GM06990 (cell line): Measurements from ENCODE around the gene VSTM2L.

Experiments used
- DNase-seq: peaks from one replicate; pipeline ENCODE4 v3.0.0-alpha.2; 2011; ENCODE audit not compliant: insufficient read length; ENCODE audit errors: extremely low read depth
- H3K27me3 ChIP-seq: replicated peaks from 2 replicates; pipeline ENCODE4 v1.6.0; 2011; ENCODE audit warnings: low read length; ENCODE audit not compliant: control insufficient read depth, insufficient read depth
- H3K36me3 ChIP-seq: 2 replicates; pipeline ENCODE4 v1.5.1; 2011; ENCODE audit warnings: low read length; ENCODE audit not compliant: control insufficient read depth, insufficient read depth
- H3K4me3 ChIP-seq: replicated peaks from 2 replicates; pipeline ENCODE4 v1.5.1; 2011; ENCODE audit warnings: low read depth, mild to moderate bottlenecking, control low read depth, low read length
- TF ChIP-seq, protein P1 (sequence below): IDR thresholded peaks from 2 replicates; pipeline ENCODE4 v1.5.1; 2011; ENCODE audit warnings: low read length, control low read depth, mild to moderate bottlenecking, inconsistent platforms; ENCODE audit not compliant: insufficient read depth, poor library complexity, severe bottlenecking

VSTM2L gene

DNA sequence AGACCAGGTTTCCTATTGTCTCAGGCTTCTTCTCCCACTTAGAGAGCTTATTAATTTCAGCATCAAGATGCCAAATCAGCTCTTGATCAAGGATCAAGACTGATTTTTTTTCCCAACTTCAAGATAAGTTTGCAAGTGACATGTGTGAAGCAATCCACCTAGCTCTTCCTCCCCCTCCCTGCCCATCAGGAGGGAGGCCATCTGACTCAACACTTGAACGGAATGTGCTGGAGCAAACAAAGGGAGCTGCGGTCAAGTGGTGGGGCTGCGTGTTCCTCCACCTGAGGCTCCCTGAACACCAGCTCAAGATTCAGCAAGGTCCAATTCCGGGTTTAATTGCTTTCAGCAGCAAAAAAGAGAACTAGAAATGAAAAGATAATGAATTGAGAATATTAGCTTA lies 91.6 kb downstream of the VSTM2L start:
- no peak for DNase-seq
- H3K4me3 ChIP-seq = no peak overlapping the region
- TF ChIP-seq, protein P1, sequence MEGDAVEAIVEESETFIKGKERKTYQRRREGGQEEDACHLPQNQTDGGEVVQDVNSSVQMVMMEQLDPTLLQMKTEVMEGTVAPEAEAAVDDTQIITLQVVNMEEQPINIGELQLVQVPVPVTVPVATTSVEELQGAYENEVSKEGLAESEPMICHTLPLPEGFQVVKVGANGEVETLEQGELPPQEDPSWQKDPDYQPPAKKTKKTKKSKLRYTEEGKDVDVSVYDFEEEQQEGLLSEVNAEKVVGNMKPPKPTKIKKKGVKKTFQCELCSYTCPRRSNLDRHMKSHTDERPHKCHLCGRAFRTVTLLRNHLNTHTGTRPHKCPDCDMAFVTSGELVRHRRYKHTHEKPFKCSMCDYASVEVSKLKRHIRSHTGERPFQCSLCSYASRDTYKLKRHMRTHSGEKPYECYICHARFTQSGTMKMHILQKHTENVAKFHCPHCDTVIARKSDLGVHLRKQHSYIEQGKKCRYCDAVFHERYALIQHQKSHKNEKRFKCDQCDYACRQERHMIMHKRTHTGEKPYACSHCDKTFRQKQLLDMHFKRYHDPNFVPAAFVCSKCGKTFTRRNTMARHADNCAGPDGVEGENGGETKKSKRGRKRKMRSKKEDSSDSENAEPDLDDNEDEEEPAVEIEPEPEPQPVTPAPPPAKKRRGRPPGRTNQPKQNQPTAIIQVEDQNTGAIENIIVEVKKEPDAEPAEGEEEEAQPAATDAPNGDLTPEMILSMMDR = no peak
- peaks cover 17% of the 10 kb centered on the region for H3K36me3 ChIP-seq
- no peaks in the 10 kb centered on the region for H3K27me3 ChIP-seq
